Activated naive CD8-positive, alpha-beta T cell treated with anti-CD3 and anti-CD28 coated beads, Interleukin-2, amount 50 U/mL, for 16 hours (primary cell): ENCODE data around the gene MEP1A.

Experiments used
- DNase-seq: peaks from one replicate; pipeline ENCODE4 v3.0.0-alpha.2; 2020; ENCODE audit warnings: low read depth, low spot score

Gene MEP1A

DNA sequence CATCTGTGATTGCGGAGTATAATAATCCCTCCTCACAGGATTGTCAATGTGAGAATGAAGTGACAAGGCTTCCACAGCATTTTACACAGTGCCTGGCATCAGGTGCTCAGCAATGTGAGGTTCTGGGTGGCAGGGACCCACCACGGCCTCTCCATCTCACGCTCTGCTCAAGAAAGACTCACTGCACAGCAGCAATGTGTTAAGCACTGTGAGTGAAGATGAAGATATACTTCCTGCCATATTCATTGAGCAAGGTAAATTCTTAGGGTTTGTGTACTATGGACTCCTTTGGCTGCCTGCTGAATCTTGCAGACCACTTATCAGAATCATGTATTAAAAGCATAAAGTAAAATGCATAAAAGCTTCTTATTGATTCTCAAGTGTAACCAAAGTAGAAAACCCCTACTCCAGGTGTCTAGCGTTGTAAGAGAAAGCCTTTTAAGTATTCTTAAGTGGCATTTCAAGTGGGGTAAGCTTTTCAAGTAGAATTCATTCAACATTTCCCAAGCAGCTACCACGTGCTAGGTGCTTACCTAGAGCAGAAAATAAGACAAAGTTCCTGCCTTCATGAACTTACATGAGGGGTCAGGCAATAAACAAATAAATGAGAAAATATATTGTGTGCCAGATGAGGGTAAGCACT lies 17.0 kb upstream of the MEP1A start:
- DNase-seq = no peak

DNA sequence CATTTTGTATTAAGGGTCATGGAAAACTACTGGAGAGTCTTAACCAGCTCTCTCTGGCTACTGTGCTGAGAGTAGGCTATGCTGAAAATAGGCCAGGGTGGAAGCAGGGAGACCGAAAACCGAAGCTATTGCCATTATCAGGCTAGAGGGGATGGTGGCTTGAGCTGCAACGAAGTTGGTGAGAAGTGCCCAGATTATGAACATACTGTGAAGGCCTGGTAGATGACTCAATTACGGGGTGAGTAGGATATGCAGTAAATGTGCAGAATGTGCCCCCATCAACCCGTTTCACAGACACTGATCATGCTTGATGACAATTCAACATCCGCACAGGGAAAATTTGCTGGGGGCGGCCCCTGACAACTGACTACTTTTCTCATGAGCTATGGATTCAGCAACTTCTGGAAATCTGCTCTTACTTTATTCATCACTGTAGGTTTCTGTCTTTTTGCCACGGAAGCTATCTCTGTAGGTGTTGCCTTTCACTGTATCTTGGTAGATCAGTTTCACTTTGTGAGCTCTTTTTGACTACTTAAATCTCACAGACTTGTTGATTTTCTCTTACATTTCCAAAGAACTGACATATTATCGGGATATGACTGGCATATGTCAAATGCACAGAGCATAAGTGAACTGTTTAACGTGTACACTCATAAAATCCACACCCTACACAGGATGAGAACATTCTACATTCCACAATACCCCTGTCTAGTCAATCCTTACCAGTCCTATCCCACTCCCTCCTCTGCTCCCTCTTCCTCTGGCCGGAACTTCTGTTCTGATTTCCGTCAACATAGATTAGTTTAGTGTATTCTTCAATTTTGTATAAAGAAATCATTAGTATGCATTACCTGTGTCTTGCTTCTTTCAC lies 15.5 kb upstream of the MEP1A start:
- no peak for DNase-seq

DNA sequence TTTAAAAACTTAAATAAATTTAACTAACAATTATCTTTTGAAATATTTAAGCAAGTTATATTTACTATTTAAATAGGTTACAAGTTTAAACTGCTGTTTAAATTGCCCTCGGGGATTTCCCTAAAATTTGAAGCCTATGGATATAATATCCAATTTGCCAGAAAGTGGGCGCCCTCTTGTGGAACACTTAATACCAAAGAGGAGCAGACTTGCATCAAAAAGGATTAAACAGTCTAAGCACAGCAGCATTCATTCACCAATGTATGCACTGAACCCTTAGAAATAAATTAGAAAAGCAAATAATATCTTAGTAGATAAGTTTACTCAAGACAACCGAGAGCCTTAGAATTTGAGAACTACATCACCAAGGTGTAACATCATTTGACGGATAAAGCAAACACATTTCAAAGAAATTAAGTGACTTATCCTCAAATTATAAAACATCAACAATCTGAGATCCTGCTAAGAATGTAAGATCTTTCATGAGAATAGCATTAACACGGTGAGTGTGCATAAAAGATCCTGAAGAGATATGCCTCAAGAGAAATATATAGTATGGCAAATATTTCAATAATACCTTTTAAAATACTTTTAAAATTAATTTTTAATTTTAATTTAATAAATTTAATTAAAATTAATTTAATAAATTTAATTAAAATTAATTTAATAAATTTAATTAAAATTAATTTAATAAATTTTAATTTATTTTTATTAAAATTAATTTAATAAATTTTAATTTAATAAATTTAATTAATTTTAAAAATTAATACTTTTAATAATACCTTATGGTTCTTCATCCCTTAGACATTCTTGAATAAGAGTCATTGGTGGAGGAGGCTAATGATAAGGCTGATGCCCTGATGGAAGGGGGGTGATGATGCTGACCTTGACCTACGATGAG lies 11.5 kb upstream of the MEP1A start:
- DNase-seq = no peak

DNA sequence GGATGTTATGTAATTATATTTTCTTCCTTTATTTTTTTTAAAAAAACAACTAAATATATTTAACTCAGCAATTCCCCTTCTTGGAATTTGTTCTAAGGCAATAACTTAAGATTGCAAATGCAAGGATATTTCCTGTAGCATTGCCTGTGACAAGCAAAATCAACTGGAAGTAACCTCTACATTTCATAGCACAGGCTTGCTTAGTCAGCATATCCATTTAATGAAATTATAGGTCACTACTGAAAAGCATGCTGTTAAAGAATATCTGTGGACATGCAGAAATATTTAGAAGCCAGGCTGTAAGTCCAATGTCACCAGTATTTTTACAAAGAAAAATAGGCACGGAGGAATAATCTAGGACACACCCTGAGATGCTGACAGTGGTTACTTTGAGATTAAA lies 8.7 kb upstream of the MEP1A start:
- DNase-seq = no peak

DNA sequence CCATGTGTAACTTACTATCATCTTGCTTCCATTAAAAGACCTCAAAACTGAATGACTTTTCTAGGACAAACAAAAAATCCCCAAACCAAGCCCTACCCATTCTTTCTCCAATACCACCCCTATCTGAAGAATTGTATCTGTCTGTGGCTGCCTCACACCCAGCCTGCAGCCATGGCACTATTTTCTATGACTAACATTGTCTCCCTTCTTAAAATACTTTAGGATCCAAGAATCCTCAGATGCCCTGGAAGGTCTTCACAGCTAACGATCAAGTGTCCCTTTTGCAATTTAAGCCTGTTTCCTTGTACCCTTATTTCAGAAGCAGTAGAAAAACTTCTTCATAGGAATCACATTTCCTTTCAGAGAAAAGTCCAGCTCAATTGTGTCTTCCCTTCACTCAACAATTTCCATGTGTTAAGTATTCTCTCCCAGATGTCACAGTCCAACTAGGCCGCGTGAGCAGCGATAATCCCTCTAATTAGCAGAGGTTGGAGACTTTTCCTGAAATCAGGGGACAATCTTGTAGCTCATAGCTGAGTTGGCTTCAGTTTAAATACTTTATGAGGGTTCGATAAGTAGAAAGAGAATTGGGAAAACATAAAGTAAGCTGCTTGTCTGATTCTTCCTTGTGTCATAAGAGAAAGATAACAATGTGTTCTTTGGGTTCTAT lies 5.2 kb upstream of the MEP1A start:
- no peak for DNase-seq

GRCh38 chr6:46788791-46789190 lies 4.4 kb upstream of the MEP1A start:
- DNase-seq = no peak

DNA sequence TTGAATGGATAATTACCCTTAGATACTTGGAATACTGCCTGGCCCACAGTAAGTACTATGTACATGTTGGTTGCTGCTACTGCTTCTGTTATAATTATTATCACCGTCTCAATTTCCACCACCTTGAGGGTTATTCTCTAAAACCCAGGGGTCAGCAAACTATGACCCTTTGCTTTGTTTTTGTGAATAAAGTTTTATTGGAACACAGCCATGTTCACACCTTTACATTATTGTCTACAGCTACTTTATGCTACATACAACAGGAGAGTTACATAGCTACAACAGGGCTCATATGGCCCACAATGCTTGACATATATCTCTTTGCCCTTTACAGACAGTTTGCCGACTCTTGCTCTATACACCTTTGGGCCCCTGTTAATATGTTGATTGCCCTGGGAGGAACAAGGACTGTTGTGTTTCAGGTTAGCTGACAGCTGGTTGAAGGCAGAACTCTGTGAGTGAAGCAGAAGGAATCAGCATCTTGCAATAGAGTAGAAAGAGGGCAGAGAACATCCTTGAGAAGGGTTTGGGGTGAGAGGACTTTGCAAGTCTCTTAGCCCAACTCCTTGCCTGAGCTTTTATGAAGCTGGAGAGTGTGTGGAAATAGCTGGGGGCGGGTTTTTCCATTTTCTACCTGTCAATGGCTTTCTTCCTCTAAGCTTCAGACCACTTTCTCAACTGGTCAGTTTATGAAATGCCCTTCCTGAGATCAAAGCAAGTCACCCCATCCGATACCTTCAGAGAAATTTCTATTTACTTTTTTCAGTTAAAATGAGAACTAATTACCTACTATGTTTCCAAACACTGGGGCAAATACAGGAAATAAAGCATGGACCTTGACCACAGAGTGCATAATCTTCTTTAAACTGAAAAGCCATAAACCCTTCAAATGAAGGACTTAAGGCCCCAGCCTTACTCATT lies 3.5 kb upstream of the MEP1A start:
- DNase-seq = no peak

DNA sequence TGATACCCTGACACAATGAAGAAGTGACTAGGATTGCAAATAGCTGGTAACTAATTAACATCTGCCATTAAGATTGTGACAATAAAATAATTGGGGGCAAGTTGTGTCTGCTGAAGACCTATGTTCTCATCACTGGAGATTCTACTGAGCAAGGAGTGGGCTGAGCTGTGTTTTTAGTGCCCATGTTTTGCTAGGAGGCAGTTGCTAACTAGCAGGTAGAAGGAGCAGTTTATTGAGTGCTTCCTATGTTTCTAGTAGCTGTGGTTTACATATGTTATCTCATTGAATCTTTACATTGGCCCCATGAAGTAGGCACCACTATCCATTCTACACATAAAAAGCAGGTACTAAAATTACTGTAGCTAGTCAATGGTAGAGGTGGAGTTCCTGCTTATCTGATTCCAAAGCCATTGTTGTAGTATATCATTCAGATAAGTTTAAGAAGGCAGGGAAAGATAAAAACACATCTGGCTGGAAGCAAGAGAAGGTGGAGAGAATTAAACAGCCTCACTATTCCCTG lies 2.8 kb upstream of the MEP1A start:
- no peak for DNase-seq

DNA sequence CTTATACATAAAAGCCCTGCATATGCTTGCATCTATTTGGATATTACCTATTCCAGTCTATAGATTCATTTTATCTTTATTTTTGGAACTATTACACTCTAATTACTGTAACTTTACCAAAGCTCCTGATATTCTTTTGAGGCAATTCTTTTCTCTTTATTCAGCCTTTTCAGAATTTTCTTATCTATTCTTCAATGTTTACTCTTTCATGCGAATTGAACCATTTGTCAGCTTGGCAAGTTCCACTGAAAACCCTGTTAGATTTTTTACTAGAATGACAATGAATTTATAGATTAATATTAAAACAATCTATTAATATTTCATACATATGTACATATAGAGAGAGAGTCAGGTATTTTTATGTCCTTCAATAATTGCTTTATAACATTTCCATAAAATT lies 554 bp upstream of the MEP1A start:
- no peak for DNase-seq

DNA sequence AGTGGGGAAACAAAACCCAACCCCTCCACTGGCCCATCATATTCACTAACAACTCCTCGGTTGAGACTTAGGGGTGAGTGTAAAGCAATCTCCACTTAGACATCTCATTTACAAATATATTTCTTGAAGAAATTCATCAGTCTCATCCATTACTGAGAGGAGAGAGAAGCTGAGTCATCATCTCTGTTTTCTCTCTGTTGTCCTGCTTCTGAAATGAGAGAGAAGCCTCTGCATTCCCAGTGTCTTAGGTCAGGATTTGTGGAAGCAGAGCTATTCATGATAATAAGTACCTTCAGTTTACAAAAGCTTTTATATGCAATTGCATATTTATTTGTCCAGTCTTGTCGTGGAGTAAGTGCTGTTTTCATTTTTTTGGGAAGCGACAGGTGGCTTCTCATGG lies 879 bp downstream of the MEP1A start:
- DNase-seq = no peak

DNA sequence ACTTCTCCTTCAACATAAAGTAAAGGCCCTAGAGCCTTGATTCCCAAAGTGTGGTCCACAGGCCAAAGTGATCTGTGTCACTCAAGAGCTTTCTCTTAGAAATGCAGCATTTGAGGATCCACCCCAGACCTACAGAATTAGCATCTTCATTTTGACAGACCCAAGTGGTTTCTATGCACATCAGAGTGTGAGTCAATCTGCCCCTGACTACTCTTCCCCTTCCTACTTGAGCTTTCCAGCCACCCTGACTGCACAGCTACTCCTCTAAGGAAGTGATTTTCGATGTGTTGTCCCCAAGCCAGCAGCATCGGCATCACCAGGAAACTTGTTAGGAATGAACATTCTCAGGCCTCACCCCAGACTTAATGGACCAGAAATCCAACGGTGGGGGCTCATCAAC lies 2.6 kb downstream of the MEP1A start:
- no peak for DNase-seq

GRCh38 chr6:46796848-46797580 lies 3.8 kb downstream of the MEP1A start:
- no peak for DNase-seq

DNA sequence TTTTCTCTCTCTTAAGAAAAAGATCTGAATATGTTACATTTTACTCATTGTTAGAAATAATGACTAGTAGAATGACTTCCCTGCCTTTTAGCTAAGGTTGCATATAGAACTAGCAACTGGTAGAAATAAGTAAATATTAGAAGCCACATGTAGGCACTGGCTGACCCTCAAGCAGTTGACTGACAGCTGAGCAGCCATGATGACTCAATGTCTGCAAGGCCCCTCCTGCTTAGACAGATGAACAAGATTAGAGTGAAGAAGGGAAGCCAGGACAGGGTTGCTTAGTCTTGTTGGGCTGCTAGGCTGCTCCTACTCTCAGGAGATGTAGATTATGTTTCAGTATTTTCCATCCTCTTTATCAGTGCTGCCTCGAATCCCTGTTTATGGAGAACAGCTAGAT lies 6.5 kb downstream of the MEP1A start:
- no peak for DNase-seq

DNA sequence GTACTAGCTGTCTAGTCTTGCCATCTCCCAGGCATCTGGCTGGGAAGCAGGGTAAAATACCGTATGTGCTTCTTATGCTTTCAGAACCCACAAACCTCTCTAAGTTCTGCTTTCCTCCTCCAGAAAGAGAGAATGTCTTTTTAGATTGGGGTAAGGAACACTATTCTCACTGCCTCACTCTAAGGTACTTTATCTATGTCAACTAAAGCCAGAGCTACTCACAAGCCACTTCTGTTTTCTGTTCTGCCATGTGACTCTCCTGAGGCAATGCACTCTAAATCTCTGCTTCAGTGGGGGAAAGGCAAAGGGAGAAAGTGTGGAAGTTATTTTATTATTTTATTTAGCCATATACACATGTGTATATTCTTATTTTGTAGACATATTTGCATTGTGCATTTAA lies 15.6 kb downstream of the MEP1A start:
- no peak for DNase-seq

- no peak for DNase-seq
Measured at GRCh38 chr6:46815130-46815529, 21.9 kb downstream of the MEP1A start.

- DNase-seq = no peak
Measured at GRCh38 chr6:46816626-46817025, 23.4 kb downstream of the MEP1A start.

DNA sequence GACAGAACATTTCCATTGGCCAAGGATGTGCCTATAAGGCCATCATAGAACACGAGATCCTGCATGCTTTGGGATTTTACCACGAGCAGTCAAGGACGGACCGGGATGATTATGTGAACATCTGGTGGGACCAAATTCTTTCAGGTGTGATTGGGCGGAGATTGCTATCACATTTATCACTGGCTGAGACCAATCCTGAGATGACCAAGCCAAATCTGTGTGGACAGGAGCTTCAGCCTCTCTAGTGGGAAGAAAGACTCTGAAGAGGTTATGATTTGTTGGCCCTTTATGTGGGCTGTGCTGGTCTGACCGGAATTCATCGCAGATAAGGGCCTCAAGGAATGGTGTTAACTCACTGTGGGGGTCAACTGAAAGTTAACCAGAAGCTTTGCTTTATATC lies 26.4 kb downstream of the MEP1A start:
- DNase-seq = no peak

DNA sequence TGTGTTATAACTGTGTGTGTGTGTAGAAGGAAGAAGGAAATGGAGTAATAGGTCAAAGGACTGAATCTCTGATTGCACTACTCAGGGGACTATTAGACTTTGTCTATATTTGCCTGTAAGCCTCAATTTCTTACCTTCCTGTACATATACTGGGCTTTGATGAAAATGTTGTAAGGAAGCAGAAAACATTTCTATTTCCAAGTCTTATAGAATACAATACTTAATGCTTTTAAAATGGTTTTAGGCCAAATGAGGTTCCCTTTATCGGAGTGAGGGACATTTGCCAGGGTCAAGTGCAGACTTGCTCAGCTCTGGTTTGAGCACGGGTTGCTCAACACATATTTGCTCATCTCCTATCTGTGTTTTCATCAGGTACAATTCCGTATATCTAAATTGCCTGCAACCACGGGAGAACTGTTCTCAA lies 28.3 kb downstream of the MEP1A start:
- DNase-seq = no peak

GRCh38 chr6:46828939-46829338 lies 35.8 kb downstream of the MEP1A start:
- DNase-seq = no peak

DNA sequence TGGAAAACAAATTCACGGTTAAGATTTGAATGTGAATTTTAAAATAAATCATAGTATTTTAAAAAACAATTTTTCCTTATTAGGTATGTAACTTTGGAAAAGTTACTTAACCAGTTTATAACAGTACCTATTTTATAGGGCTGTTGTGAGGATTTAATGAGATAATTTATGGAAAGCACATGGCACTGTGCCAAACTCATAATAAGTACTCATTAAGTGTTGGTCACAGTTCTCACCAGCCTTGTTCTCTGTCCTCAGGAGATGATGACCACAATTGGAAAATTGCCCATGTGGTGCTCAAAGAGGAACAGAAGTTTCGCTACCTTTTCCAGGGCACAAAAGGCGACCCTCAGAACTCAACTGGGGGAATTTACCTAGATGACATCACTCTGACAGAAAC lies 39.6 kb downstream of the MEP1A start:
- no peak for DNase-seq
